ENCODE results near the gene CDH23. TPM values are rescaled to one million over a fixed set of nuclear protein-coding genes. Genes with fewer than 3 reads are reported as not detected.

Gene CDH23
- total RNA-seq, 2 donors from 2014 or later: 4.7 to 8.0 TPM

GRCh38 chr10:71687480-71687879, 290.8 kb downstream of the CDH23 start:
- no peak for ATAC-seq
- intact Hi-C loops (cut with DNase I): no loop called here
- no peak for DNase-seq

- DNase-seq (no peak), ATAC-seq (no peak)
- intact Hi-C loops (cut with DNase I): no loop called here
Measured at GRCh38 chr10:71688256-71688655, 291.5 kb downstream of the CDH23 start.

- intact Hi-C loops (cut with DNase I): loop anchor here in 1 of 2 donors (10.0 kb wide), 1 partner anchor 375 kb away; the partner anchor contains the start of gene SLC29A3
- no peak for ATAC-seq
- no peak for DNase-seq
Measured at GRCh38 chr10:71690094-71690720, 293.5 kb downstream of the CDH23 start.

- DNase-seq (no peak), ATAC-seq (no peak)
- intact Hi-C loops (cut with DNase I): loop anchor here in 1 of 2 donors (10.0 kb wide), 1 partner anchor 377 kb away; the partner anchor contains the start of gene SLC29A3
Measured at GRCh38 chr10:71691405-71691804, 294.7 kb downstream of the CDH23 start.

- ATAC-seq (no peak), DNase-seq (no peak)
- intact Hi-C loops (cut with DNase I): loop anchor here in 1 of 2 donors (10.0 kb wide), 1 partner anchor 378 kb away; the partner anchor contains the start of gene SLC29A3
Measured at GRCh38 chr10:71692598-71693306, 296.0 kb downstream of the CDH23 start.

- ATAC-seq (no peak), DNase-seq (no peak)
- intact Hi-C loops (cut with DNase I): loop anchor here in 1 of 2 donors (10.0 kb wide), 1 partner anchor 379 kb away; the partner anchor contains the start of gene SLC29A3
Measured at GRCh38 chr10:71693377-71693776, 296.7 kb downstream of the CDH23 start.

GRCh38 chr10:71694039-71694501, 297.4 kb downstream of the CDH23 start:
- ATAC-seq (peak in 1 of 2 donors; percentile 5), DNase-seq (no peak)
- intact Hi-C loops (cut with DNase I): loop anchor here in 1 of 2 donors (10.0 kb wide), 1 partner anchor 379 kb away; the partner anchor contains the start of gene SLC29A3

- ATAC-seq (peak; percentile 35 to 71), DNase-seq (no peak)
- intact Hi-C loops (cut with DNase I): loop anchor here in 1 of 2 donors (10.0 kb wide), 1 partner anchor 380 kb away; the partner anchor contains the start of gene SLC29A3
Measured at GRCh38 chr10:71694567-71694968, 297.8 kb downstream of the CDH23 start.

- peak in 1 of 2 donors; percentile 15 for ATAC-seq
- intact Hi-C loops (cut with DNase I): loop anchor here (2.0 to 10.0 kb wide), 4 partner anchors 77 to 381 kb away; partner anchors contain the start of genes SLC29A3 (in 1 of the 2) and VSIR (in 1 of the 2)
- DNase-seq: no peak
Measured at GRCh38 chr10:71695502-71696476, 299.1 kb downstream of the CDH23 start.

GRCh38 chr10:71696628-71697326, 300.1 kb downstream of the CDH23 start:
- DNase-seq (peak; percentile 74), ATAC-seq (peak; percentile 46 to 62)
- intact Hi-C loops (cut with DNase I): loop anchor here (2.0 to 10.0 kb wide), 4 partner anchors 76 to 382 kb away; partner anchors contain the start of genes SLC29A3 (in 1 of the 2) and VSIR (in 1 of the 2)

- intact Hi-C loops (cut with DNase I): loop anchor here (2.0 to 10.0 kb wide), 4 partner anchors 75 to 383 kb away; partner anchors contain the start of genes SLC29A3 (in 1 of the 2) and VSIR (in 1 of the 2)
- ATAC-seq: no peak
- no peak for DNase-seq
Measured at GRCh38 chr10:71697938-71698709, 301.4 kb downstream of the CDH23 start.

GRCh38 chr10:71698737-71699136, 302.0 kb downstream of the CDH23 start:
- ATAC-seq (no peak), DNase-seq (no peak)
- intact Hi-C loops (cut with DNase I): loop anchor here (5.0 to 10.0 kb wide), 3 partner anchors 91 to 384 kb away; partner anchors contain the start of gene SLC29A3 (in 1 of the 2)

- no peak for DNase-seq
- intact Hi-C loops (cut with DNase I): no loop called here
- ATAC-seq: peak; percentile 65 to 77
Measured at GRCh38 chr10:71700731-71701368, 304.1 kb downstream of the CDH23 start.

GRCh38 chr10:71701496-71702132, 304.9 kb downstream of the CDH23 start:
- ATAC-seq: no peak

GRCh38 chr10:71703577-71703976, 306.9 kb downstream of the CDH23 start:
- intact Hi-C loops (cut with DNase I): no loop called here
- ATAC-seq: no peak
- no peak for DNase-seq

More at GRCh38 chr10:71701496-71702132, 304.9 kb downstream of the CDH23 start:
- intact Hi-C loops (cut with DNase I): no loop called here
- DNase-seq: no peak

GRCh38 chr10:71704816-71705215, 308.1 kb downstream of the CDH23 start:
- ATAC-seq (no peak), DNase-seq (no peak)
- intact Hi-C loops (cut with DNase I): loop anchor here (5.0 kb wide), 2 partner anchors 323 to 388 kb away; partner anchors contain the start of gene SLC29A3 (in 1 of the 2)
